GM19035 (cell line): ENCODE results near the gene NXPH4.

ENCODE experiments used
- ATAC-seq: cut with Tn5 transposase; IDR thresholded peaks from one replicate; pipeline ENCODE4 v1.9.1; 2021; ENCODE audit not compliant: unreplicated experiment

The NXPH4 gene

GRCh38 chr12:57203201-57203600, 13.4 kb upstream of the NXPH4 start:
- ATAC-seq = no peak

DNA sequence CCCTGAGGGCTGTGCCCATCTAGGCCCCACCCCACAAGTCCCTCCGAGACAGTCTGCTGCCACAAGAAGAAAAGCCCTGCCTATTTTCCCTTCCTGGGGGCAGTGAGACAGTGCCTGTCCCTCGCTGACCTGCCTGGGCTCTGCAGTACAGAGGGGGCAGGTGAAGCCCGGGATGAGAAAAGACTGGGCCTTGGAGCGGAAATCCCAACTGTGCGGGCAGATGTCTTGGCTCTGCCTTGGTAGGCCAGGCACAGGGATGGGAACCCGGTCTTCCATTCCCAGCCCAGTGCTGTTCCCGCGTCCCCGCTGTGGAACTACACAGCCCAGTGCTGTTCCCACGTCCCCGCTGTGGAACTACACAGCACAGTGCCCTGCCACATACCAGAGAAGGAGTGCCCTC, 12.8 kb upstream of the NXPH4 start:
- no peak for ATAC-seq

GRCh38 chr12:57204454-57204853, 12.1 kb upstream of the NXPH4 start:
- ATAC-seq = no peak

GRCh38 chr12:57205186-57205585, 11.4 kb upstream of the NXPH4 start:
- ATAC-seq = no peak

DNA sequence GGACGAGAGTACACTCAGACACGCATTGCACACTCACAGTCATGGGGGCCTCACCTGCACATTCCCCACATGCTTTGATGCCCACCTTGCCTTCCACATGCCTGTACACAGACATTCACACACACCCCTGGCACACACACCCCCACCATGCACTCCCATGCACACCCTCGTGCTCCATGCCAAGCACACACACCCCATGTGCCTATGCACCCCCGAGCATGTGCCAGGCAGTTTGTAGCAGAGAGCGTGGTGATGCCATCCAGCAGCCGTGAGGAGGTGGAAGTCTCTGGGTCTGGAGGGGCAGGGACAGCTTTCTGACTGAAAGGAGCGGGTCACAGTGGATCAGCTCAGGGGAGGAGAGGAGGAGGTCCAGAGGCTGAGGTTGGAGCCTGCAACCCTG, 10.7 kb upstream of the NXPH4 start:
- no peak for ATAC-seq

- no peak for ATAC-seq
Measured at GRCh38 chr12:57207731-57208630, 8.6 kb upstream of the NXPH4 start.

- ATAC-seq = no peak
Measured at GRCh38 chr12:57208631-57209282, 7.8 kb upstream of the NXPH4 start.

- ATAC-seq = no peak
Measured at GRCh38 chr12:57209916-57210315, 6.7 kb upstream of the NXPH4 start.

GRCh38 chr12:57210461-57210860, 6.1 kb upstream of the NXPH4 start:
- no peak for ATAC-seq

- ATAC-seq = no peak
Measured at GRCh38 chr12:57210926-57211692, 5.5 kb upstream of the NXPH4 start.

GRCh38 chr12:57211791-57212700, 4.5 kb upstream of the NXPH4 start:
- no peak for ATAC-seq

GRCh38 chr12:57212701-57213057, 3.9 kb upstream of the NXPH4 start:
- ATAC-seq = no peak

DNA sequence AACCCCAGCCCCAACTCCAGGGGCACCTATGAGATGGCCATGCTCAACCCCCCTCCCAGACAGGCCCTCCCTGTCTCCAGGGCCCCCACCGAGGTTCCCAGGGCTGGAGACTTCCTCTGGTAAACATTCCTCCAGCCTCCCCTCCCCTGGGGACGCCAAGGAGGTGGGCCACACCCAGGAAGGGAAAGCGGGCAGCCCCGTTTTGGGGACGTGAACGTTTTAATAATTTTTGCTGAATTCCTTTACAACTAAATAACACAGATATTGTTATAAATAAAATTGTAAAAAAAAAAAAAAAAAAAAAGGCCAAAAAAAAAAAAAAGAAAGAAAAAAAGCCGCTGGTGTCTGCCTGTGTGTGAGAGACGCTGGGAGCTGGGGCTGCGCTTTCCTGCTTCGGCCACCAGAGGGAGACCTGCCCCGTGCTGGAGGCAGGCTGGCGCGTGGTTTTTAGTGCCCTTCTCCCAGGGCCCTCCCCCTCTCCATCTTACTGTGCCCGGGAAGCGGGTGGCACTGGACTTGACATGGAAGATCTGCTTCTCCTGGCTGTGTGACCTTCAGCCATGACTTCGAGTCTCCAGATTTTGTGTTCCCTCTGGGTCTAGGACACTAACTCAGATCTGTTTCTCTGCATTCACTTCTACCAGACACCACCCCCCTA, 3.4 kb upstream of the NXPH4 start:
- ATAC-seq = peak; percentile 45

DNA sequence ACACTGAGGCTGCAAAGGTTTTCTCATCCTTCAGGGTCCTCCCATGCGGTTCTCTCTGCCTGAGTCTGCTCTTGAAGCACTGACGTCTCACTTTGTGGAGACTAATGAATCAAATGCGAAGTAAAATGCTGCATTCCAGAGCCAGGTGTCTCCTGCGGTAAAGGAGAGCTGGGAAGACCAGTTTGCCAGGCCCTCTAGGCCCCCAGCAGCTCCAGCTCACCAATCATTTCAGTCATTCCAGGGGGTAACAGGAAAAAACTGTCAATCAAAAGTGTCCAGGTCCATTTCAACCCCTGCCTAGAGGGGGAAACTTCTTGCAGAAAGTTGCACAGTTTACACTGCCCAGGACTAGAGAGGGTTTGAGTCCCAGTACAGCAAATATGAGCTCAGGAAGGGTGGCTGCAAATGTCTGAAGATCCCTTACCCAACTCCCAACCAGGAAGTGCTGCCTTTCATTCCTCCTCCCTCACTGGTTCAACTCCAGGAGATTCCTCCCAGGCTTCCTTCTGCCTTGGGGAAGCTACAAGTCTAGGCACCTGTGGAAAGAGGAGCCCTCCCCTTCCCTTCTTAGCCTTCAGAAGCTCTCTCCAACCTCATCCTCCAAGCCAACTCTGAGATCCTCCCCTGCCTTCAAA, 2.7 kb upstream of the NXPH4 start:
- ATAC-seq = no peak

- ATAC-seq = no peak
Measured at GRCh38 chr12:57214398-57214781, 2.2 kb upstream of the NXPH4 start.

GRCh38 chr12:57215065-57215464, 1.5 kb upstream of the NXPH4 start:
- ATAC-seq = no peak

DNA sequence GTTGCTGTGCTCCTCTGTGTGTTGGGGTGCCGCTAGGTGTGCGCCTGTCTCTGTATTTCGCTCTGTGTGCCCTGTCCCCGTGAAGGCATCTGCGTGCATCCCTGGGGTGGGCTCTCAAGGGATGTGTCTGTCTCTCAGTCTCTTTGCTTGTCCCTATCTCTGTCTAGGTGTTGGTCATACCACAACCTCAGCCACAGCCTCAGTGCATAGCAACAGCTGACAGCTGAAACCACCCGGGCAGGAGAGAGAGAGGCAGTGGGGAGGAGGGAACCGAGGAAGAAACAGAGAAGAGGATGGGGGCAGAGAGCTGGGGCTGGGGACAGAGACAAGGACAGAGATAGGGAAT, 953 bp upstream of the NXPH4 start:
- no peak for ATAC-seq

DNA sequence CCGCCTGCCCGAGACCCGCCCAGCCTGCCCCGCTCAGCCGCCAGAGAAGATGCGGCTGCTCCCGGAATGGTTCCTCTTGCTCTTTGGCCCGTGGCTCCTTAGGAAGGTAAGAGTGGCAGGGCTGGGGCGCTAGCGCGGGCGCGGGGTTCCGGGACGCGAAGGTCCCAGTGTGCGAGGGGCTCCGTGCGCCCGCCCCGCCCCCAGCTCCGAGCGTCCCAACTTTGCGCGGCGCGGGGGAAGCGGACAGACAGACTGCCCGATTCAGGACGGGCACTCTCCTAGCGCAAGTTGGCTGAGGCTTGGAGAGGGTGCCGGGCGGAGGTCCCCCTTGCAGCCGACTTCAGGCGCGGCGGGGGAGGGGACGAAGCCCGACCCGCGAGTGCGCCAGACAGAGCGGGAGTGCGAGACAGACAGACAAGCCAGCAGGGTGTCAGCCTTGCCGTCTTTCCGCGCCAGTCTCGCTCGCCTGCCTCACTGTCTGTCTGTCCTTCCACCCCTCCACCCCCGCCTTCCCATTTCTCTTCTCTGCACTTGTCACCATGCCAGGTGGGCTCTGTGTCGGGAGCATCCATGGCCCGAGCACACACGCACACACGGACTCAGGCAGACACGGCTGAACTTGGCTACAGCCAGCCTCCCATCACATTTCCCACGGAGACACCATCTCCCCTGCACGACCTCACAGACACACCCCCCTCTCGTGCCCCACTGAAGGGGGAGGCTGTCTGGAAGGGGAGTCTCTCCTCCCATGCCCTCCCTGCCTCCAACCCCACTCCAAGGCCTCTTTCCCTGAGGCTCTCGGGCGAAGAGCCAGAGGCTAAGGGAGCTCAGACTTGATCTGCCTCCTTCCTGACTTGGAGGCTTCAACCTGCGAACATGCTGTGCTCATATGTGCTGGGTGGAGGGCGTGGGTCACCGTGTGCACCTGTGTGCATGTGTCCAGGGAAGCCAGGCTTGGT, 606 bp downstream of the NXPH4 start:
- no peak for ATAC-seq
